Activated naive CD4-positive, alpha-beta T cell treated with anti-CD3 and anti-CD28 coated beads, Interleukin-2, amount 10 ng/mL, durations not matched to agents 7 days and 5 days (primary cell): ENCODE measurements around the gene CSH1.

Experiments used
- CTCF ChIA-PET: fragments of 350-600 bp; sonication (Branson Sonifier 250); formaldehyde crosslinking; loops from one replicate; lab custom pipeline; 2021; ENCODE audit warnings: antibody characterized with exemption; lab: Charles Lee
- DNase-seq: peaks from one replicate; pipeline ENCODE4 v3.0.0-alpha.2; 2020
- H3K27ac Mint-ChIP-seq: one replicate; pipeline ENCODE4 v1.8.0; 2021; ENCODE audit warnings: mild to moderate bottlenecking, moderate library complexity, mixed read lengths
- H3K27me3 Mint-ChIP-seq: one replicate; pipeline ENCODE4 v1.8.0; 2021; ENCODE audit warnings: mild to moderate bottlenecking, mixed read lengths
- H3K36me3 Mint-ChIP-seq: one replicate; pipeline ENCODE4 v1.8.0; 2021; ENCODE audit warnings: mixed read lengths
- H3K4me1 Mint-ChIP-seq: one replicate; pipeline ENCODE4 v1.8.0; 2021; ENCODE audit warnings: mixed read lengths
- H3K4me3 Mint-ChIP-seq: one replicate; pipeline ENCODE4 v1.8.0; 2021; ENCODE audit warnings: mild to moderate bottlenecking, moderate library complexity, mixed read lengths
- H3K9me3 Mint-ChIP-seq: one replicate; pipeline ENCODE4 v1.8.0; 2021; ENCODE audit warnings: mixed read lengths

The CSH1 gene

DNA sequence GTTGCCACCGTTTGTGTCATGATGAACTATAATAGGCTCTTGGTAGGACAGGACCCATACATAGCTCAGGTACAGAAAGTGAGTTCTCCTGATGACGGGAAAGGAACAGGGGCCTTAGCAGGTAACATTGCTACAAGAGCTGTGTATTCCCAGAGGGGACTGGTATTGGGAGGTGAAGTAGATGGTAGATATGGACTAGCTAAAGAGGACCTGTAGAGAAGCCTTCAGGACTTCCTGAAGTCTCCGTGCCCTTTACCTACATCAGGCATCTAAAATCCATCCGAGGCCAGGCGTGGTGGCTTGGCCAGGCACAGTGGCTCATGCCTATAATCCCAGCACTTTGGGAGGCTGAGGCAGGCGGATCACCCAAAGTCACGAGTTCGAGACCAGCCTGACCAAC is 41.2 kb downstream of the CSH1 start:
- no peaks in the 10 kb centered on the region for H3K4me1 Mint-ChIP-seq
- CTCF ChIA-PET = interaction anchor here (1.8 kb wide), 1 partner anchor 10 kb away, joined by 11 read pairs; no protein-coding TSS in a partner anchor
- H3K27ac Mint-ChIP-seq = no peak overlapping the region
- peaks cover 66% of the 10 kb centered on the region for H3K27me3 Mint-ChIP-seq
- no peak for DNase-seq
- no peak overlapping the region for H3K4me3 Mint-ChIP-seq
- no peaks in the 10 kb centered on the region for H3K36me3 Mint-ChIP-seq
- no peaks in the 10 kb centered on the region for H3K9me3 Mint-ChIP-seq

DNA sequence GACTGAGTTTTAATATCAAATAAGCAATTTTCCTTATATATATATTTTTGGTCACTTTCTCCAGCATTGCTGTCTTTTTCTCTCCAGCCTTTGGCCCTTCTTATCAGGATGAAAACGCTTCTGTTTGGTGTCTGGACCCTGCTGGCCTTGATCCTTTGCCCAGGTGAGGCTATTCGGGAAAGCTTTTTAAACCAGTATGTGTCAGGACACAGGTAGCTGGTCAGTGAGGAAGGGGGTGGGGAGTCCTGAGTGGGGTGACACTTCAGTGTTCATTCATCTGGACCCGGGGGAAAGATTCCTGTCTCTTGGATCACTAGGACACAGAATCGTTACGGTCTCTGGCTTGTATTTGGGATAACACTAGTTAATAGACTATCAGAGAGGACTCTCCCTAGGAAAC is 41.7 kb downstream of the CSH1 start:
- H3K4me1 Mint-ChIP-seq = peaks cover 2% of the 10 kb centered on the region
- no peak overlapping the region for H3K4me3 Mint-ChIP-seq
- H3K27ac Mint-ChIP-seq = no peak overlapping the region
- H3K36me3 Mint-ChIP-seq = no peaks in the 10 kb centered on the region
- no peaks in the 10 kb centered on the region for H3K9me3 Mint-ChIP-seq
- H3K27me3 Mint-ChIP-seq = peaks cover 66% of the 10 kb centered on the region
- no peak for DNase-seq
- CTCF ChIA-PET = interaction anchor here (0.5 to 1.8 kb wide), 2 partner anchors 11 to 174 kb away, joined by 4 to 11 read pairs; no protein-coding TSS in a partner anchor

DNA sequence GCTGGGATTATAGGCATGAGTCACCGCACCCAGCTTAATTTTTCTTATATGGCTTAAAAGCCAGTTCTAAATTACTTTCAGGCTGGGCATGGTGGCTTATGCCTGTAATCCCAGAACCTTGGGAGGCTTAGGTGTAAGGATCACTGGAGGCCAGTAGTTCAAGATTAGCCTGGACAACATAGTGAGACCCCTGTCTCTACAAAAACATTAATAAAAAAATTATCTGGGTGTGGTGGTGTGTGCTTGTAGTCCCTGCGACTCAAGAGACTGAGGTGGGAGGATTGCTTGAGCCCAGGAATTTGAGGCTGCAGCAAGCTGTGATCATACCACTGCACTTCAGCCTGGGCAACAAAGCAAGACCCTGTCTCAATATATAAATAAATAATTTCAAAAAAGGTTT is 43.1 kb downstream of the CSH1 start:
- no peak overlapping the region for H3K4me3 Mint-ChIP-seq
- peaks cover 4% of the 10 kb centered on the region for H3K9me3 Mint-ChIP-seq
- H3K27ac Mint-ChIP-seq = no peak overlapping the region
- H3K27me3 Mint-ChIP-seq = peaks cover 64% of the 10 kb centered on the region
- DNase-seq = no peak
- peaks cover 3% of the 10 kb centered on the region for H3K36me3 Mint-ChIP-seq
- CTCF ChIA-PET = no interaction called here
- peaks cover 14% of the 10 kb centered on the region for H3K4me1 Mint-ChIP-seq

DNA sequence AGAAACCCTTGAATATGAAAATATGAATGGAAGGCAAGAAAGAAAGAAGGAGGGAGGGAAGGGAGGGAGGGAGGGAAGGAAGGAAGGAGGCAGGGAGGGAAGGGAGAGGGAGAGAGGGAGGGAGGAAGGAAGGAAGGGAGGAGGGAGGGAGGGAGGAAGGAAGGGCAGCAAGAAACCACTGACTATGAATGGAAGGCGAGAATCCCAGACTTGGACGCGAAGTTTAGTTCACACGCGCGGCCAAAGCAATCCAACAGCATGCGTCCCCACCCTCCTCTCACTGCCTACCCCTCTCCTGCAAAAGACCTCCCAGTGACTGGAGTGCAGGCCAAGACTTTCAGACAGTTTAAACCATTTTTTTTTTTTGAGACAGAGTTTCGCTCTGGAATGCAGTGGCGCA is 46.0 kb downstream of the CSH1 start:
- peaks cover 10% of the 10 kb centered on the region for H3K9me3 Mint-ChIP-seq
- peaks cover 51% of the 10 kb centered on the region for H3K27me3 Mint-ChIP-seq
- peaks cover 21% of the 10 kb centered on the region for H3K4me1 Mint-ChIP-seq
- H3K36me3 Mint-ChIP-seq = peaks cover 10% of the 10 kb centered on the region
- CTCF ChIA-PET = no interaction called here
- DNase-seq = no peak
- no peak overlapping the region for H3K4me3 Mint-ChIP-seq
- H3K27ac Mint-ChIP-seq = no peak overlapping the region

DNA sequence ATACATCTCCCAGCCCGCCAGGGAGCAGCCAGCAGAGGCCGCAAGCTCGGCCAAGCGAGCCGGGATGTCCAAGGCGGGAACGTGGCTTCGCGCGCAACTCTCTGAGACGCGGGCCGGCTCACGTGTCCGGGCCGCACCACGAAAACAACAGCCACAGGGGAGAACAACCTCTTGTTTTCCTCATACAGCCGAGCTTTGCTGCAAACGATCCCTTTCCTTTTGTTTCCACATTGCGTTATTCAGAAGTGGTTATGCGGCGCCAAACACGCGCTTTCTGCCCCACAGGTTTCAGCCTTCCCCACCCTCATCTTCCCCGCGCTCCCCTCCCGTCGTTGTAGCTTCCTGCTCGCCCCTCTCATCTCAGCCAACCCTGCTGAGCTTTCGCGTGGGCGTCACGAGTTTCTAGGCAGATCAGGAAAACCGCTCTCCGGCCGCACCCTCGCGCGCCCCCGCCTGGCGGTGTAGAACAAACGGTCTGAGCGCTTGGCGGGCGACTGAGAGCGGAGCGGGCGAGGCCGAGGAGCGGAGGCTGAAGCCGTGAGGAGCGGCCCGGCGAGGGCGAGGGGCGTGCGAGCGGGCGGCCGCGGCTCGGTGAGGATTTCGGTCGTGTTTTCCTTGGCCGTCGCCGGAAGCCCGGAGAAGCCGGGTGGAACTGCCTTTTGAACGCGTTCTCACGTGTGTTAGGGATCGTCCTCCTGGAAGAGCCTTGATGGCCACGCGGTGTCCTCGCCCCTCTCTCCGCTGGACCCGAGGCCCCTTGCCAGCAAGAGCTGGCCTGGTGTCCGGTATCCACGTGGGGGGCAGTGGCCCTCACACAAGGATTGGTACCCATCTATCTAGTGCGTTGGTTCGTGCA is 47.3 kb downstream of the CSH1 start:
- H3K36me3 Mint-ChIP-seq = peaks cover 10% of the 10 kb centered on the region
- CTCF ChIA-PET = interaction anchor here (0.7 to 3.2 kb wide), 8 partner anchors 11 to 101 kb away, joined by 3 to 28 read pairs (median 4); partner anchors contain the start of genes CCDC47 and GH2

DNA sequence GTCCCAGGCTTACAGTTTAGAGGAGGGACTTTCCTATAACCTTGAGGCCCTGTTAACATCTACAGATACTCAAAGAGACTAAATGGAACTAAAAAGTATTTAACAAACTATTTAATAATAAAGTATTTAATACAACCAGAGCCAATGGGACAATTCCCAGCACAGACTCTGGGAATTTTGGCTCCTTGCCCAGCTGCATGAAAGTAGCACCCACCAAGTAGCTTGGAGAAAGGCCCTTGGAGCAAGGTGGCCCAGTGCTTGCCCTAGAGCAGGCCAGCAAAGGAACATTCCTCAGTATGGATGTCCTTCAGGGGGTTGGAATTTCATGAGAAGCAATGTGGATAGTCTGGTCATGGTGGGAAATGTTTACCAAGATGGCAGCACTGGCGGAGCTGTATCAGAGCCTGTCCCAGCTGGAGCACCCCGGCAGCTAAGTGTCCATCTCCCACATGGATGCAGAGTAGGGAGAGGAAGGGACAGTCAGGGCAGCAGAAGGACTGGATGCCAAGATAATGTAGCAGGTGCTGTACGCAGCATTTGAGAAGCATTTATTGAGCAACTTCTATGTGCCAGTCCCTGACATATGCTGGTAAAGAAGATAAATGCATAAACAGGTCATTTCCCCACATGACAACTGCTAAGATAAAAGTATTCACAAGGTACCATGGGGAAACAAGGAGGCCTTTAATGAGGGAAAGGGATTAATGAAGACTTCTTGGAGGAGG is 48.7 kb downstream of the CSH1 start:
- H3K4me3 Mint-ChIP-seq = peak overlapping the region; percentile 44
- peaks cover 10% of the 10 kb centered on the region for H3K36me3 Mint-ChIP-seq
- peaks cover 34% of the 10 kb centered on the region for H3K27me3 Mint-ChIP-seq
- CTCF ChIA-PET = interaction anchor here (1.5 to 3.2 kb wide), 4 partner anchors 12 to 34 kb away, joined by 3 to 28 read pairs (median 12); partner anchors contain the start of gene GH2
- peaks cover 10% of the 10 kb centered on the region for H3K9me3 Mint-ChIP-seq
- peak overlapping the region; percentile 93 for H3K27ac Mint-ChIP-seq
- DNase-seq = no peak
- H3K4me1 Mint-ChIP-seq = peaks cover 41% of the 10 kb centered on the region

More for the DNA sequence above, 47.3 kb downstream of the CSH1 start:
- peaks cover 30% of the 10 kb centered on the region for H3K4me1 Mint-ChIP-seq
- H3K4me3 Mint-ChIP-seq = peak overlapping the region; percentile 71
- peaks cover 10% of the 10 kb centered on the region for H3K9me3 Mint-ChIP-seq
- peak; percentile 96 for DNase-seq
- peaks cover 41% of the 10 kb centered on the region for H3K27me3 Mint-ChIP-seq
- peak overlapping the region; percentile 93 for H3K27ac Mint-ChIP-seq

DNA sequence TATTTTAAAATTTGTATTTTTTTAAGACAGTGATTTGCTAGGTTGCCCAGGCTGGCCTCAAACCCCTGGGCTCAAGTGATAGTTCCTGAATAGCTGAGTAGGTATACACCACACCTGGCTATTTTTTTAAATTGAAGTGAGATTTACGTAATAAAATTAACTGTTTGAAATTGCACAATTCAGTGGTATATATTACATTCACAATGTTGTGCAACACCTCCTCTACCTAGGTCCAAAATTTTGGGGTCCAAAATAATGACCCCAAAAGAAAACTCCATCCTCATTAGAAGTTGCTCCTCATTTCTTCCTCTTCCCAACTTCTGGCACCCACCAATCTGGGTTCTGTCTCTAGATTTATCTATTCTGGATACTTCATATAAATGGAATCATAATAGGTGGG is 50.9 kb downstream of the CSH1 start:
- H3K4me3 Mint-ChIP-seq = no peak overlapping the region
- CTCF ChIA-PET = interaction anchor here (2.1 kb wide), 1 partner anchor 11 kb away, joined by 5 read pairs; no protein-coding TSS in a partner anchor

More for the DNA sequence above, 50.9 kb downstream of the CSH1 start:
- peaks cover 21% of the 10 kb centered on the region for H3K27me3 Mint-ChIP-seq
- H3K9me3 Mint-ChIP-seq = peaks cover 10% of the 10 kb centered on the region
- H3K4me1 Mint-ChIP-seq = peaks cover 49% of the 10 kb centered on the region
- H3K27ac Mint-ChIP-seq = no peak overlapping the region
- peaks cover 17% of the 10 kb centered on the region for H3K36me3 Mint-ChIP-seq
- DNase-seq = no peak
